ENCODE results near the gene POU3F3. TPM values are rescaled to one million over a fixed set of nuclear protein-coding genes. Genes with fewer than 3 reads are reported as not detected.
A peak's percentile ranks its signal among the peaks of the same experiment; 100 is the strongest.

The POU3F3 gene
- total and polyA plus RNA-seq, 4 experiments from 2014 or later: not detected

DNA sequence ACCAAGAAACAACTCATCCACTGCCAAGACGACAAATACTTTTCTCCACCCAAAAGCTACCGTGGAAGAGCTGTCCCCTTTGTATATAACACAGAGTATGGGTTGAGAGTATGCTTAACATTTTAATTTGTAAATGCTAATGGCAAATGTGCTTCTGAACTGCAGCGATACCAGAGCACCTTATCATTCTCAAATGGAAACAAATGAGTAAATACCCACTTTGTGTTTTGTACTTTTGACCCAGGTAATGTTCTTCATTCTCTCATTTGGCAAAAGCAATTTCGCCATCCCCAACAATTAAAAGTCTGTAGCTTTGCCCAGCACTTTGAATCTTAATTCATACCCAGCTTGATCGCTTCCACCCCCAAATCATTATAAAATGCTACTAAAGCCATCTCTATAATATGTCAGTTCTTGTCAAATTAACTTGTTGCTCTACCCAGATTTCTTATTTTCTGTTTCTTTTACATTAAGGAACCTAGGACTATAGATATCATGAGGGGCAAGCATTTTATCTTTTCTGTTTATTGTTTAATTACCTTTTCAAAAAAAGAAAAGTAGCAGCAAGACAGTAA lies 6.2 kb upstream of the POU3F3 start:
- DNase-seq: no peak
- intact Hi-C loops (cut with micrococcal nuclease): no loop called here
- Histone ChIP-seq H3K4me3 (ENCODE audit: low read length in 2 of 2) (no peak overlapping the region), H3K9me3 (ENCODE audit: control insufficient read depth in 1 of 2, low read length in 2 of 2) (no peaks in the 10 kb centered on the region), H3K27ac (ENCODE audit: low read depth, low read length) (no peak overlapping the region), H3K27me3 (ENCODE audit: insufficient read depth, low read length) (peaks cover 46% of the 10 kb centered on the region), H3K4me1 (ENCODE audit: insufficient read depth, low read length) (peaks cover 10% of the 10 kb centered on the region), H3K36me3 (ENCODE audit: insufficient read depth, low read length) (no peaks in the 10 kb centered on the region)
- Mint-ChIP-seq H3K4me1 (peaks cover 12 to 28% (median 19%) of the 10 kb centered on the region in 4 donors), H3K36me3 (peaks cover 0 to 3% of the 10 kb centered on the region in 2 donors), H3K9me3 (peaks cover 0 to 11% (median 1%) of the 10 kb centered on the region in 8 donors), H3K27ac (no peak overlapping the region), H3K4me3 (no peak overlapping the region), H3K27me3 (peaks cover 63 to 73% of the 10 kb centered on the region in 2 donors)
- ChIA-PET POLR2A (ENCODE audit: partially characterized antibody) (no interaction called here), CTCF (ENCODE audit: partially characterized antibody) (interaction anchor here (1.0 kb wide), 1 partner anchor 7 kb away, joined by 3 read pairs; no protein-coding TSS in a partner anchor)

- CTCF ChIA-PET (ENCODE audit: partially characterized antibody): interaction anchor here (1.0 kb wide), 1 partner anchor 8 kb away, joined by 3 read pairs; no protein-coding TSS in a partner anchor
- no peaks in the 10 kb centered on the region for H3K36me3 ChIP-seq (ENCODE audit: insufficient read depth, low read length)
- POLR2A ChIA-PET (ENCODE audit: partially characterized antibody): no interaction called here
- no peak for DNase-seq
- no peak overlapping the region for H3K4me3 Mint-ChIP-seq
- intact Hi-C loops (cut with micrococcal nuclease): no loop called here
- peaks cover 0 to 3% of the 10 kb centered on the region in 2 donors for H3K36me3 Mint-ChIP-seq
- peaks cover 15 to 37% (median 26%) of the 10 kb centered on the region in 4 donors for H3K4me1 Mint-ChIP-seq
- no peak overlapping the region for H3K27ac ChIP-seq (ENCODE audit: low read depth, low read length)
- peaks cover 0 to 11% (median 2%) of the 10 kb centered on the region in 8 donors for H3K9me3 Mint-ChIP-seq
- peaks cover 64 to 80% of the 10 kb centered on the region in 2 donors for H3K27me3 Mint-ChIP-seq
- no peaks in the 10 kb centered on the region for H3K9me3 ChIP-seq (ENCODE audit: control insufficient read depth in 1 of 2, low read length in 2 of 2)
- H3K4me3 ChIP-seq (ENCODE audit: low read length in 2 of 2): no peak overlapping the region
- peaks cover 46% of the 10 kb centered on the region for H3K27me3 ChIP-seq (ENCODE audit: insufficient read depth, low read length)
- H3K4me1 ChIP-seq (ENCODE audit: insufficient read depth, low read length): peaks cover 18% of the 10 kb centered on the region
- H3K27ac Mint-ChIP-seq: no peak overlapping the region
Observed at GRCh38 chr2:104848526-104848925, 5.4 kb upstream of the POU3F3 start.

DNA sequence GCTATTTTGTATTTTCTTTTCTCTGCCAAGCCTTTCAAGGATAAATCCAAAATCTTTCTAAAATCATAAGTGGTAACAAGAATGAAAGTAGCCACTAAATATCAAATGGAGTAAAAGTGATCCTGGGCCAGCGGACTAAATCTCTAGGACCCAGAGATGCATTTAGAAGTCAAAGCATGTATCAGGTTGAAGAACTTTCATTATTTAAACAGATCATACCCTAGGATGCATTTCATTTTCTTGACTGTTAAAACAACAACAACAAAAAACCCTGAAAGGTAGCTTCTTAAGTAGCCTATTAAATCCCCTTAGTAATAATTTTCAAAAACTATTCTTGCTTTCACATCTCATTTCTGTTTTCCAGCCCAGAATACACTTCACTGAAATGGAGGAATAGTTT lies 4.8 kb upstream of the POU3F3 start:
- Histone ChIP-seq H3K4me1 (ENCODE audit: insufficient read depth, low read length) (peaks cover 20% of the 10 kb centered on the region), H3K27ac (ENCODE audit: low read depth, low read length) (no peak overlapping the region), H3K27me3 (ENCODE audit: insufficient read depth, low read length) (peaks cover 47% of the 10 kb centered on the region), H3K9me3 (ENCODE audit: control insufficient read depth in 1 of 2, low read length in 2 of 2) (no peaks in the 10 kb centered on the region), H3K4me3 (ENCODE audit: low read length in 2 of 2) (no peak overlapping the region), H3K36me3 (ENCODE audit: insufficient read depth, low read length) (no peaks in the 10 kb centered on the region)
- Mint-ChIP-seq H3K27ac (no peak overlapping the region), H3K9me3 (peaks cover 0 to 11% (median 3%) of the 10 kb centered on the region in 8 donors), H3K4me3 (no peak overlapping the region), H3K4me1 (peaks cover 17 to 37% (median 29%) of the 10 kb centered on the region in 4 donors), H3K27me3 (peaks cover 64 to 81% of the 10 kb centered on the region in 2 donors), H3K36me3 (peaks cover 0 to 2% of the 10 kb centered on the region in 2 donors)
- intact Hi-C loops (cut with micrococcal nuclease): no loop called here
- CTCF ChIA-PET (ENCODE audit: partially characterized antibody): interaction anchor here (0.7 to 1.4 kb wide), 3 partner anchors 9 to 96 kb away, joined by 3 to 7 read pairs (median 7); no protein-coding TSS in a partner anchor
- no peak for DNase-seq
- POLR2A ChIA-PET (ENCODE audit: partially characterized antibody): no interaction called here

- Histone ChIP-seq H3K27me3 (ENCODE audit: insufficient read depth, low read length) (peaks cover 51% of the 10 kb centered on the region), H3K4me3 (ENCODE audit: low read length in 2 of 2) (no peak overlapping the region), H3K27ac (ENCODE audit: low read depth, low read length) (no peak overlapping the region), H3K4me1 (ENCODE audit: insufficient read depth, low read length) (peaks cover 25% of the 10 kb centered on the region), H3K9me3 (ENCODE audit: control insufficient read depth in 1 of 2, low read length in 2 of 2) (no peaks in the 10 kb centered on the region), H3K36me3 (ENCODE audit: insufficient read depth, low read length) (no peaks in the 10 kb centered on the region)
- peaks cover 0 to 17% (median 5%) of the 10 kb centered on the region in 8 donors for H3K9me3 Mint-ChIP-seq
- H3K4me3 Mint-ChIP-seq: no peak overlapping the region
- DNase-seq: no peak
- H3K27me3 Mint-ChIP-seq: peaks cover 67 to 84% of the 10 kb centered on the region in 2 donors
- H3K4me1 Mint-ChIP-seq: peaks cover 20 to 40% (median 32%) of the 10 kb centered on the region in 4 donors
- H3K36me3 Mint-ChIP-seq: peaks cover 0 to 4% of the 10 kb centered on the region in 2 donors
- CTCF ChIA-PET (ENCODE audit: partially characterized antibody): interaction anchor here (0.7 to 1.4 kb wide), 4 partner anchors 9 to 96 kb away, joined by 3 to 7 read pairs (median 6); no protein-coding TSS in a partner anchor
- H3K27ac Mint-ChIP-seq: no peak overlapping the region
- intact Hi-C loops (cut with micrococcal nuclease): no loop called here
- POLR2A ChIA-PET (ENCODE audit: partially characterized antibody): no interaction called here
Observed at GRCh38 chr2:104849618-104850141, 4.2 kb upstream of the POU3F3 start.

GRCh38 chr2:104850361-104851290 lies 3.3 kb upstream of the POU3F3 start:
- Histone ChIP-seq H3K36me3 (ENCODE audit: insufficient read depth, low read length) (no peaks in the 10 kb centered on the region), H3K9me3 (ENCODE audit: control insufficient read depth in 1 of 2, low read length in 2 of 2) (no peaks in the 10 kb centered on the region), H3K4me3 (ENCODE audit: low read length in 2 of 2) (no peak overlapping the region), H3K4me1 (ENCODE audit: insufficient read depth, low read length) (peaks cover 27% of the 10 kb centered on the region), H3K27ac (ENCODE audit: low read depth, low read length) (no peak overlapping the region), H3K27me3 (ENCODE audit: insufficient read depth, low read length) (peaks cover 46% of the 10 kb centered on the region)
- peaks cover 0 to 4% of the 10 kb centered on the region in 2 donors for H3K36me3 Mint-ChIP-seq
- peak overlapping the region in 1 of 8 donors; percentile 4 for H3K4me3 Mint-ChIP-seq
- DNase-seq: no peak
- intact Hi-C loops (cut with micrococcal nuclease): no loop called here
- ChIA-PET CTCF (ENCODE audit: partially characterized antibody) (interaction anchor here (1.1 to 1.4 kb wide), 3 partner anchors 9 to 15 kb away, joined by 4 to 7 read pairs (median 7); no protein-coding TSS in a partner anchor), POLR2A (ENCODE audit: partially characterized antibody) (no interaction called here)
- peaks cover 63 to 78% of the 10 kb centered on the region in 2 donors for H3K27me3 Mint-ChIP-seq
- peaks cover 20 to 36% (median 29%) of the 10 kb centered on the region in 4 donors for H3K4me1 Mint-ChIP-seq
- peaks cover 0 to 13% (median 5%) of the 10 kb centered on the region in 8 donors for H3K9me3 Mint-ChIP-seq
- H3K27ac Mint-ChIP-seq: no peak overlapping the region

- peaks cover 0 to 13% (median 5%) of the 10 kb centered on the region in 8 donors for H3K9me3 Mint-ChIP-seq
- intact Hi-C loops (cut with micrococcal nuclease): no loop called here
- H3K36me3 Mint-ChIP-seq: peaks cover 0 to 4% of the 10 kb centered on the region in 2 donors
- H3K4me3 Mint-ChIP-seq: peak overlapping the region in 7 of 8 donors; percentile 3 to 93 (median 87)
- peaks cover 44% of the 10 kb centered on the region for H3K27me3 ChIP-seq (ENCODE audit: insufficient read depth, low read length)
- H3K36me3 ChIP-seq (ENCODE audit: insufficient read depth, low read length): no peaks in the 10 kb centered on the region
- no peak overlapping the region for H3K4me3 ChIP-seq (ENCODE audit: low read length in 2 of 2)
- peaks cover 27% of the 10 kb centered on the region for H3K4me1 ChIP-seq (ENCODE audit: insufficient read depth, low read length)
- no peak overlapping the region for H3K27ac ChIP-seq (ENCODE audit: low read depth, low read length)
- no peak for DNase-seq
- H3K27me3 Mint-ChIP-seq: peaks cover 56 to 69% of the 10 kb centered on the region in 2 donors
- no peak overlapping the region for H3K27ac Mint-ChIP-seq
- ChIA-PET CTCF (ENCODE audit: partially characterized antibody) (no interaction called here), POLR2A (ENCODE audit: partially characterized antibody) (no interaction called here)
- no peaks in the 10 kb centered on the region for H3K9me3 ChIP-seq (ENCODE audit: control insufficient read depth in 1 of 2, low read length in 2 of 2)
- peaks cover 20 to 39% (median 30%) of the 10 kb centered on the region in 4 donors for H3K4me1 Mint-ChIP-seq
Observed at GRCh38 chr2:104851291-104852089, 2.4 kb upstream of the POU3F3 start.

Measured in CD4-positive, alpha-beta memory T cell (primary cell).